Measurements from ENCODE around the gene KLK3. TPM values are rescaled to one million over a fixed set of nuclear protein-coding genes. Genes with fewer than 3 reads are reported as not detected.

KLK3 gene
- total RNA-seq, 1 donor from 2014 or later: not detected

GRCh38 chr19:50844296-50844935 lies 10.3 kb upstream of the KLK3 start:
- TF ChIP-seq CTCF (IDR thresholded peaks at IDR 0.05; ENCODE audit: unreplicated experiment): no peak
- no peak for DNase-seq (ENCODE audit: low spot score)
- no peaks in the 10 kb centered on the region for H3K36me3 Mint-ChIP-seq (ENCODE audit: low read depth, unreplicated experiment)
- H3K9me3 Mint-ChIP-seq (ENCODE audit: unreplicated experiment): no peaks in the 10 kb centered on the region
- H3K4me3 Mint-ChIP-seq (ENCODE audit: unreplicated experiment): no peak overlapping the region
- H3K27ac Mint-ChIP-seq (ENCODE audit: unreplicated experiment): no peak overlapping the region
- no peaks in the 10 kb centered on the region for H3K4me1 Mint-ChIP-seq (ENCODE audit: unreplicated experiment)
- peaks cover 15% of the 10 kb centered on the region for H3K27me3 Mint-ChIP-seq (ENCODE audit: unreplicated experiment)

- no peak for DNase-seq (ENCODE audit: low spot score)
- Mint-ChIP-seq H3K4me1 (ENCODE audit: unreplicated experiment) (no peaks in the 10 kb centered on the region), H3K4me3 (ENCODE audit: unreplicated experiment) (no peak overlapping the region), H3K36me3 (ENCODE audit: low read depth, unreplicated experiment) (peaks cover 6% of the 10 kb centered on the region), H3K27me3 (ENCODE audit: unreplicated experiment) (peaks cover 5% of the 10 kb centered on the region), H3K9me3 (ENCODE audit: unreplicated experiment) (peaks cover 10% of the 10 kb centered on the region), H3K27ac (ENCODE audit: unreplicated experiment) (no peak overlapping the region)
- TF ChIP-seq CTCF (IDR thresholded peaks at IDR 0.05; ENCODE audit: unreplicated experiment): no peak
Observed at GRCh38 chr19:50850738-50851137, 4.0 kb upstream of the KLK3 start.

GRCh38 chr19:50851620-50852019 lies 3.1 kb upstream of the KLK3 start:
- Mint-ChIP-seq H3K4me1 (ENCODE audit: unreplicated experiment) (no peaks in the 10 kb centered on the region), H3K4me3 (ENCODE audit: unreplicated experiment) (no peak overlapping the region), H3K9me3 (ENCODE audit: unreplicated experiment) (peaks cover 13% of the 10 kb centered on the region), H3K36me3 (ENCODE audit: low read depth, unreplicated experiment) (peaks cover 7% of the 10 kb centered on the region), H3K27me3 (ENCODE audit: unreplicated experiment) (peaks cover 5% of the 10 kb centered on the region), H3K27ac (ENCODE audit: unreplicated experiment) (no peak overlapping the region)
- TF ChIP-seq CTCF (IDR thresholded peaks at IDR 0.05; ENCODE audit: unreplicated experiment): no peak
- DNase-seq (ENCODE audit: low spot score): no peak

GRCh38 chr19:50857366-50857765 lies 2.7 kb downstream of the KLK3 start:
- Mint-ChIP-seq H3K9me3 (ENCODE audit: unreplicated experiment) (peaks cover 24% of the 10 kb centered on the region), H3K27me3 (ENCODE audit: unreplicated experiment) (peaks cover 14% of the 10 kb centered on the region), H3K4me3 (ENCODE audit: unreplicated experiment) (peak overlapping the region; percentile 8), H3K27ac (ENCODE audit: unreplicated experiment) (no peak overlapping the region), H3K36me3 (ENCODE audit: low read depth, unreplicated experiment) (peaks cover 11% of the 10 kb centered on the region), H3K4me1 (ENCODE audit: unreplicated experiment) (no peaks in the 10 kb centered on the region)
- no peak for TF ChIP-seq CTCF (IDR thresholded peaks at IDR 0.05; ENCODE audit: unreplicated experiment)
- no peak for DNase-seq (ENCODE audit: low spot score)

- no peak for TF ChIP-seq CTCF (IDR thresholded peaks at IDR 0.05; ENCODE audit: unreplicated experiment)
- Mint-ChIP-seq H3K27me3 (ENCODE audit: unreplicated experiment) (peaks cover 14% of the 10 kb centered on the region), H3K4me1 (ENCODE audit: unreplicated experiment) (no peaks in the 10 kb centered on the region), H3K36me3 (ENCODE audit: low read depth, unreplicated experiment) (peaks cover 11% of the 10 kb centered on the region), H3K27ac (ENCODE audit: unreplicated experiment) (no peak overlapping the region), H3K9me3 (ENCODE audit: unreplicated experiment) (peaks cover 24% of the 10 kb centered on the region), H3K4me3 (ENCODE audit: unreplicated experiment) (no peak overlapping the region)
- DNase-seq (ENCODE audit: low spot score): no peak
Observed at GRCh38 chr19:50858886-50859285, 4.2 kb downstream of the KLK3 start.

Data from endothelial cell (in vitro differentiated cells).